ENCODE measurements around the gene GLDC.
"Not testable (repeated sequence)": the region's sequence is repeated elsewhere in the genome, so short reads cannot be mapped to it uniquely, and the experiment has no call there.

The GLDC gene

GRCh38 chr9:6551136-6551535, 94.4 kb downstream of the GLDC start:
- Histone ChIP-seq H3K4me3 (ENCODE audit: low read length) (no peak overlapping the region), H3K27ac (ENCODE audit: low read depth, low read length) (no peak overlapping the region), H3K4me1 (ENCODE audit: control insufficient read depth, insufficient read depth, low read length) (no peaks in the 10 kb centered on the region)

GRCh38 chr9:6549106-6549800, 96.3 kb downstream of the GLDC start:
- Histone ChIP-seq H3K27ac (ENCODE audit: low read depth, low read length) (no peak overlapping the region), H3K9ac (ENCODE audit: low read length) (no peak overlapping the region), H3K36me3 (ENCODE audit: control insufficient read depth, insufficient read depth, low read length) (no peaks in the 10 kb centered on the region), H3K4me3 (ENCODE audit: low read length) (no peak overlapping the region), H3K4me1 (ENCODE audit: control insufficient read depth, insufficient read depth, low read length) (no peaks in the 10 kb centered on the region), H3K27me3 (ENCODE audit: control insufficient read depth, insufficient read depth, low read length) (no peaks in the 10 kb centered on the region)

More at GRCh38 chr9:6551136-6551535, 94.4 kb downstream of the GLDC start:
- H3K9ac ChIP-seq (ENCODE audit: low read length) = no peak overlapping the region
- H3K27me3 ChIP-seq (ENCODE audit: control insufficient read depth, insufficient read depth, low read length) = no peaks in the 10 kb centered on the region
- H3K36me3 ChIP-seq (ENCODE audit: control insufficient read depth, insufficient read depth, low read length) = no peaks in the 10 kb centered on the region

GRCh38 chr9:6545017-6545691, 100.4 kb downstream of the GLDC start:
- H3K27ac ChIP-seq (ENCODE audit: low read depth, low read length) = no peak overlapping the region
- H3K27me3 ChIP-seq (ENCODE audit: control insufficient read depth, insufficient read depth, low read length) = no peaks in the 10 kb centered on the region
- no peak overlapping the region for H3K4me3 ChIP-seq (ENCODE audit: low read length)
- no peaks in the 10 kb centered on the region for H3K36me3 ChIP-seq (ENCODE audit: control insufficient read depth, insufficient read depth, low read length)
- H3K9ac ChIP-seq (ENCODE audit: low read length) = no peak overlapping the region
- H3K4me1 ChIP-seq (ENCODE audit: control insufficient read depth, insufficient read depth, low read length) = no peaks in the 10 kb centered on the region

GRCh38 chr9:6543204-6543603, 102.3 kb downstream of the GLDC start:
- Histone ChIP-seq H3K9ac (ENCODE audit: low read length) (no peak overlapping the region), H3K4me1 (ENCODE audit: control insufficient read depth, insufficient read depth, low read length) (no peaks in the 10 kb centered on the region), H3K27me3 (ENCODE audit: control insufficient read depth, insufficient read depth, low read length) (no peaks in the 10 kb centered on the region), H3K27ac (ENCODE audit: low read depth, low read length) (no peak overlapping the region), H3K36me3 (ENCODE audit: control insufficient read depth, insufficient read depth, low read length) (no peaks in the 10 kb centered on the region), H3K4me3 (ENCODE audit: low read length) (no peak overlapping the region)

- not testable (repeated sequence) for H3K27me3 ChIP-seq (ENCODE audit: control insufficient read depth, insufficient read depth, low read length); H3K4me3 ChIP-seq (ENCODE audit: low read length); H3K9ac ChIP-seq (ENCODE audit: low read length); H3K36me3 ChIP-seq (ENCODE audit: control insufficient read depth, insufficient read depth, low read length); H3K4me1 ChIP-seq (ENCODE audit: control insufficient read depth, insufficient read depth, low read length); H3K27ac ChIP-seq (ENCODE audit: low read depth, low read length)
Measured at GRCh38 chr9:6542617-6543016, 102.9 kb downstream of the GLDC start.

GRCh38 chr9:6538666-6539071, 106.9 kb downstream of the GLDC start:
- no peak overlapping the region for H3K9ac ChIP-seq (ENCODE audit: low read length)
- no peaks in the 10 kb centered on the region for H3K4me1 ChIP-seq (ENCODE audit: control insufficient read depth, insufficient read depth, low read length)
- no peak overlapping the region for H3K27ac ChIP-seq (ENCODE audit: low read depth, low read length)
- H3K36me3 ChIP-seq (ENCODE audit: control insufficient read depth, insufficient read depth, low read length) = no peaks in the 10 kb centered on the region
- H3K4me3 ChIP-seq (ENCODE audit: low read length) = no peak overlapping the region
- H3K27me3 ChIP-seq (ENCODE audit: control insufficient read depth, insufficient read depth, low read length) = no peaks in the 10 kb centered on the region

GRCh38 chr9:6535594-6535993, 109.9 kb downstream of the GLDC start:
- Histone ChIP-seq H3K4me1 (ENCODE audit: control insufficient read depth, insufficient read depth, low read length) (no peaks in the 10 kb centered on the region), H3K27ac (ENCODE audit: low read depth, low read length) (no peak overlapping the region), H3K4me3 (ENCODE audit: low read length) (no peak overlapping the region), H3K27me3 (ENCODE audit: control insufficient read depth, insufficient read depth, low read length) (no peaks in the 10 kb centered on the region), H3K9ac (ENCODE audit: low read length) (no peak overlapping the region), H3K36me3 (ENCODE audit: control insufficient read depth, insufficient read depth, low read length) (no peaks in the 10 kb centered on the region)

GRCh38 chr9:6525326-6526045, 120.0 kb downstream of the GLDC start:
- no peak overlapping the region for H3K9ac ChIP-seq (ENCODE audit: low read length)
- no peak overlapping the region for H3K27ac ChIP-seq (ENCODE audit: low read depth, low read length)

GRCh38 chr9:6522263-6522662, 123.3 kb downstream of the GLDC start:
- H3K4me3 ChIP-seq (ENCODE audit: low read length) = no peak overlapping the region
- no peaks in the 10 kb centered on the region for H3K36me3 ChIP-seq (ENCODE audit: control insufficient read depth, insufficient read depth, low read length)
- H3K4me1 ChIP-seq (ENCODE audit: control insufficient read depth, insufficient read depth, low read length) = no peaks in the 10 kb centered on the region
- no peak overlapping the region for H3K9ac ChIP-seq (ENCODE audit: low read length)
- no peaks in the 10 kb centered on the region for H3K27me3 ChIP-seq (ENCODE audit: control insufficient read depth, insufficient read depth, low read length)
- H3K27ac ChIP-seq (ENCODE audit: low read depth, low read length) = no peak overlapping the region

More at GRCh38 chr9:6525326-6526045, 120.0 kb downstream of the GLDC start:
- Histone ChIP-seq H3K36me3 (ENCODE audit: control insufficient read depth, insufficient read depth, low read length) (no peaks in the 10 kb centered on the region), H3K4me3 (ENCODE audit: low read length) (no peak overlapping the region), H3K27me3 (ENCODE audit: control insufficient read depth, insufficient read depth, low read length) (no peaks in the 10 kb centered on the region), H3K4me1 (ENCODE audit: control insufficient read depth, insufficient read depth, low read length) (no peaks in the 10 kb centered on the region)

GRCh38 chr9:6512085-6512657, 133.4 kb downstream of the GLDC start:
- no peak overlapping the region for H3K27ac ChIP-seq (ENCODE audit: low read depth, low read length)
- H3K36me3 ChIP-seq (ENCODE audit: control insufficient read depth, insufficient read depth, low read length) = peaks cover 7% of the 10 kb centered on the region
- no peak overlapping the region for H3K4me3 ChIP-seq (ENCODE audit: low read length)
- no peaks in the 10 kb centered on the region for H3K4me1 ChIP-seq (ENCODE audit: control insufficient read depth, insufficient read depth, low read length)
- no peak overlapping the region for H3K9ac ChIP-seq (ENCODE audit: low read length)
- H3K27me3 ChIP-seq (ENCODE audit: control insufficient read depth, insufficient read depth, low read length) = no peaks in the 10 kb centered on the region

GRCh38 chr9:6506571-6506970, 139.0 kb downstream of the GLDC start:
- H3K27me3 ChIP-seq (ENCODE audit: control insufficient read depth, insufficient read depth, low read length) = no peaks in the 10 kb centered on the region
- H3K4me3 ChIP-seq (ENCODE audit: low read length) = no peak overlapping the region
- peaks cover 11% of the 10 kb centered on the region for H3K36me3 ChIP-seq (ENCODE audit: control insufficient read depth, insufficient read depth, low read length)
- no peaks in the 10 kb centered on the region for H3K4me1 ChIP-seq (ENCODE audit: control insufficient read depth, insufficient read depth, low read length)
- H3K27ac ChIP-seq (ENCODE audit: low read depth, low read length) = no peak overlapping the region
- H3K9ac ChIP-seq (ENCODE audit: low read length) = no peak overlapping the region

- peaks cover 9% of the 10 kb centered on the region for H3K36me3 ChIP-seq (ENCODE audit: control insufficient read depth, insufficient read depth, low read length)
Measured at GRCh38 chr9:6502399-6502798, 143.1 kb downstream of the GLDC start.

More at GRCh38 chr9:6502399-6502798, 143.1 kb downstream of the GLDC start:
- no peaks in the 10 kb centered on the region for H3K27me3 ChIP-seq (ENCODE audit: control insufficient read depth, insufficient read depth, low read length)
- no peak overlapping the region for H3K4me3 ChIP-seq (ENCODE audit: low read length)
- no peak overlapping the region for H3K9ac ChIP-seq (ENCODE audit: low read length)
- H3K4me1 ChIP-seq (ENCODE audit: control insufficient read depth, insufficient read depth, low read length) = no peaks in the 10 kb centered on the region
- H3K27ac ChIP-seq (ENCODE audit: low read depth, low read length) = no peak overlapping the region
